H9 (cell line): ENCODE results near the gene SH3BGRL3. TPM values are rescaled to one million over a fixed set of nuclear protein-coding genes. Genes with fewer than 3 reads are reported as not detected.
A peak's percentile ranks its signal among the peaks of the same experiment; 100 is the strongest.

Source experiments
- DNase-seq: peaks from one replicate; pipeline ENCODE4 v3.0.0-alpha.2; 2017
- H2AFZ ChIP-seq: one replicate; pipeline ENCODE4 v1.6.1; 2013; ENCODE audit warnings: mild to moderate bottlenecking, low read length, control low read depth, moderate library complexity
- H2AK5ac ChIP-seq: 2 replicates; pipeline ENCODE4 v1.6.1; 2013; ENCODE audit warnings: low read length, control low read depth, mixed read lengths; ENCODE audit not compliant: insufficient read length
- H2BK120ac ChIP-seq: one replicate; pipeline ENCODE4 v1.6.1; 2013; ENCODE audit warnings: low read depth, mild to moderate bottlenecking, low read length, control low read depth, inconsistent platforms; ENCODE audit not compliant: poor library complexity, severe bottlenecking
- H2BK12ac ChIP-seq: 2 replicates; pipeline ENCODE4 v1.6.1; 2013; ENCODE audit warnings: low read length, control low read depth, mixed read lengths, low read depth; ENCODE audit not compliant: insufficient read length
- H2BK15ac ChIP-seq: 2 replicates; pipeline ENCODE4 v1.6.1; 2013; ENCODE audit warnings: low read depth, low read length, control low read depth
- H2BK20ac ChIP-seq: one replicate; pipeline ENCODE4 v1.6.1; 2013; ENCODE audit warnings: low read depth, mild to moderate bottlenecking, low read length, control low read depth, inconsistent platforms; ENCODE audit not compliant: poor library complexity, severe bottlenecking
- H2BK5ac ChIP-seq: 2 replicates; pipeline ENCODE4 v1.6.1; 2013; ENCODE audit warnings: low read length, control low read depth, mixed read lengths; ENCODE audit not compliant: insufficient read length
- H3K14ac ChIP-seq: 2 replicates; pipeline ENCODE4 v1.6.1; 2013; ENCODE audit warnings: low read length, control low read depth; ENCODE audit not compliant: insufficient read depth
- H3K18ac ChIP-seq: 2 replicates; pipeline ENCODE4 v1.6.1; 2013; ENCODE audit warnings: low read depth, mild to moderate bottlenecking, mixed read lengths, low read length, control low read depth; ENCODE audit not compliant: insufficient read length
- H3K23ac ChIP-seq: 2 replicates; pipeline ENCODE4 v1.6.1; 2013; ENCODE audit warnings: low read length, control low read depth, mixed read lengths, low read depth; ENCODE audit not compliant: insufficient read length
- H3K23me2 ChIP-seq: 2 replicates; pipeline ENCODE4 v1.6.1; 2013; ENCODE audit warnings: low read depth, mild to moderate bottlenecking, mixed read lengths, low read length, control low read depth; ENCODE audit not compliant: insufficient read length, poor library complexity, severe bottlenecking
- H3K27ac ChIP-seq: 2 replicates; pipeline ENCODE4 v1.5.1; 2013; ENCODE audit warnings: low read length, control low read depth, mixed read lengths, low read depth; ENCODE audit not compliant: insufficient read length
- H3K27me3 ChIP-seq: 2 replicates; pipeline ENCODE4 v1.6.1; 2013; ENCODE audit warnings: low read length, control low read depth, inconsistent platforms; ENCODE audit not compliant: insufficient read depth
- H3K4ac ChIP-seq: 2 replicates; pipeline ENCODE4 v1.6.1; 2013; ENCODE audit warnings: low read depth, mild to moderate bottlenecking, control low read depth, inconsistent platforms, low read length, moderate library complexity
- H3K4me1 ChIP-seq: 2 replicates; pipeline ENCODE4 v1.6.1; 2013; ENCODE audit warnings: low read length, control low read depth, inconsistent platforms; ENCODE audit not compliant: insufficient read depth
- H3K4me2 ChIP-seq: 2 replicates; pipeline ENCODE4 v1.6.1; 2013; ENCODE audit warnings: low read length, control low read depth, mixed read lengths; ENCODE audit not compliant: insufficient read length, insufficient read depth
- H3K56ac ChIP-seq: 2 replicates; pipeline ENCODE4 v1.6.1; 2013; ENCODE audit warnings: low read depth, mild to moderate bottlenecking, mixed read lengths, low read length, control low read depth; ENCODE audit not compliant: insufficient read length
- H3K79me1 ChIP-seq: 2 replicates; pipeline ENCODE4 v1.6.1; 2013; ENCODE audit warnings: low read depth, mild to moderate bottlenecking, moderate library complexity, low read length, control low read depth, inconsistent platforms; ENCODE audit not compliant: insufficient read depth, poor library complexity, severe bottlenecking
- H3K79me2 ChIP-seq: 2 replicates; pipeline ENCODE4 v1.6.1; 2013; ENCODE audit warnings: low read length, control low read depth, inconsistent platforms; ENCODE audit not compliant: insufficient read depth
- H3K9ac ChIP-seq: 2 replicates; pipeline ENCODE4 v1.6.1; 2013; ENCODE audit warnings: low read length, control low read depth, mixed read lengths; ENCODE audit not compliant: insufficient read length; ENCODE audit errors: extremely low read depth
- H3K9me3 ChIP-seq: one replicate; pipeline ENCODE4 v1.6.1; 2013; ENCODE audit warnings: low read depth, low read length, inconsistent platforms; ENCODE audit not compliant: control insufficient read depth
- H3T11ph ChIP-seq: one replicate; pipeline ENCODE4 v1.6.1; 2013; ENCODE audit warnings: mild to moderate bottlenecking, low read length, control low read depth, inconsistent platforms
- H4K20me1 ChIP-seq: one replicate; pipeline ENCODE4 v1.6.1; 2013; ENCODE audit not compliant: control insufficient read depth, insufficient read length, insufficient read depth
- H4K5ac ChIP-seq: 2 replicates; pipeline ENCODE4 v1.6.1; 2013; ENCODE audit warnings: low read depth, mild to moderate bottlenecking, mixed read lengths, low read length, control low read depth; ENCODE audit not compliant: insufficient read length
- H4K8ac ChIP-seq: replicated peaks from 2 replicates; pipeline ENCODE4 v1.6.1; 2013; ENCODE audit warnings: low read length, control low read depth, mixed read lengths, low read depth; ENCODE audit not compliant: insufficient read length
- H4K91ac ChIP-seq: 2 replicates; pipeline ENCODE4 v1.6.1; 2013; ENCODE audit warnings: low read depth, mild to moderate bottlenecking, moderate library complexity, mixed read lengths, low read length, control low read depth; ENCODE audit not compliant: insufficient read length
- H3K27ac Mint-ChIP-seq, 3 experiments: 2 replicates in 2 of 3; 3 replicates in 1 of 3; pipeline ENCODE4 v1.8.0; 2020 to 2021; ENCODE audit warnings: mixed read lengths in 3 of 3, mild to moderate bottlenecking in 1 of 3, moderate library complexity in 1 of 3
- H3K27me3 Mint-ChIP-seq: 2 replicates; pipeline ENCODE4 v1.8.0; 2021; ENCODE audit warnings: low read depth, mild to moderate bottlenecking, moderate library complexity, mixed read lengths
- H3K36me3 Mint-ChIP-seq, 3 experiments: 2 replicates in 2 of 3; 3 replicates in 1 of 3; pipeline ENCODE4 v1.8.0; 2020 to 2021; ENCODE audit warnings: low read depth in 3 of 3, mixed read lengths in 3 of 3; ENCODE audit not compliant: insufficient read depth in 1 of 3
- H3K4me1 Mint-ChIP-seq, 2 experiments: 2 replicates each; pipeline ENCODE4 v1.8.0; 2020; ENCODE audit warnings: mixed read lengths in 2 of 2
- H3K4me3 Mint-ChIP-seq, 2 experiments: 2 replicates in 1 of 2; 3 replicates in 1 of 2; pipeline ENCODE4 v1.8.0; 2020 to 2021; ENCODE audit warnings: mild to moderate bottlenecking in 2 of 2, mixed read lengths in 2 of 2, moderate library complexity in 1 of 2
- H3K9me3 Mint-ChIP-seq, 2 experiments: 2 replicates in 1 of 2; 3 replicates in 1 of 2; pipeline ENCODE4 v1.8.0; 2020; ENCODE audit warnings: mild to moderate bottlenecking in 2 of 2, mixed read lengths in 2 of 2, moderate library complexity in 1 of 2
- CTCF ChIP-seq: fragments of 200-600 bp; sonication (generic); conservative IDR thresholded peaks from 3 replicates; pipeline ENCODE4 v1.8.0; 2021; ENCODE audit warnings: antibody characterized with exemption, mild to moderate bottlenecking
- WGBS: extraction: QIAGEN DNeasy Blood & Tissue Kit; methylation state at CpG from one replicate; pipeline ENCODE4 v1.1.7; 2013; ENCODE audit warnings: missing lambda C conversion rate, low lambda C conversion rate, mixed read lengths; ENCODE audit not compliant: insufficient read length; ENCODE audit errors: extremely low coverage; 5-methylcytosine and 5-hydroxymethylcytosine counted together
- total RNA-seq: library from RNA; stranded (reverse); gene quantifications from 2 replicates; pipeline ENCODE4 v1.2.1, GENCODE V29; 2021

SH3BGRL3 gene
- total RNA-seq, 1 experiment from 2014 or later = 86.3 TPM

- no peak overlapping the region for H2BK120ac ChIP-seq
These were observed 20.8 kb downstream of the SH3BGRL3 start for GRCh38 chr1:26300578-26301275.

More at GRCh38 chr1:26300578-26301275, 20.8 kb downstream of the SH3BGRL3 start:
- Histone ChIP-seq H3K9ac (no peak overlapping the region), H3K79me1 (no peaks in the 10 kb centered on the region), H2AK5ac (no peak overlapping the region), H3K23me2 (no peaks in the 10 kb centered on the region), H3K4me1 (no peaks in the 10 kb centered on the region), H3K18ac (no peak overlapping the region), H3T11ph (no peak overlapping the region), H2BK15ac (no peak overlapping the region), H3K9me3 (no peaks in the 10 kb centered on the region), H3K56ac (no peak overlapping the region), H2AFZ (no peak overlapping the region), H4K91ac (no peak overlapping the region), H3K23ac (no peak overlapping the region), H2BK20ac (no peak overlapping the region), H4K8ac (no peak overlapping the region), H3K14ac (no peak overlapping the region), H4K5ac (no peak overlapping the region), H3K27me3 (no peaks in the 10 kb centered on the region), H3K79me2 (no peaks in the 10 kb centered on the region), H2BK5ac (no peak overlapping the region), H3K27ac (no peak overlapping the region), H3K4ac (no peak overlapping the region), H3K4me2 (no peak overlapping the region), H4K20me1 (no peaks in the 10 kb centered on the region), H2BK12ac (no peak overlapping the region)
- H3K9me3 Mint-ChIP-seq = no peaks in the 10 kb centered on the region
- TF ChIP-seq CTCF = no peak
- no peak for DNase-seq
- H3K4me1 Mint-ChIP-seq = peaks cover 6% of the 10 kb centered on the region in 2 experiments
- WGBS = no CpG with 5 or more reads among the region's 11 CpGs
- H3K36me3 Mint-ChIP-seq = no peaks in the 10 kb centered on the region
- no peak overlapping the region for H3K4me3 Mint-ChIP-seq
- H3K27me3 Mint-ChIP-seq = 0 out of 2 replicates have a peak, but pooled peaks cover 2% of the 10 kb centered on the region
- peak overlapping the region; percentile 73 to 95 (median 90); a peak in 4 of 7 replicates for H3K27ac Mint-ChIP-seq
